ENCODE data around the gene AP1B1.

AP1B1 gene

GRCh38 chr22:29331658-29332300 is 56.6 kb downstream of the AP1B1 start:
- no peak for DNase-seq (ENCODE audit: low read depth)

GRCh38 chr22:29331213-29331612 is 57.2 kb downstream of the AP1B1 start:
- DNase-seq (ENCODE audit: low read depth) = no peak

GRCh38 chr22:29330753-29331152 is 57.6 kb downstream of the AP1B1 start:
- no peak for DNase-seq (ENCODE audit: low read depth)

- no peak for DNase-seq (ENCODE audit: low read depth)
Observed at GRCh38 chr22:29330291-29330690, 58.1 kb downstream of the AP1B1 start.

GRCh38 chr22:29329581-29329980 is 58.8 kb downstream of the AP1B1 start:
- DNase-seq (ENCODE audit: low read depth) = no peak

- DNase-seq (ENCODE audit: low read depth) = no peak
Observed at GRCh38 chr22:29328566-29329500, 59.5 kb downstream of the AP1B1 start.

GRCh38 chr22:29328055-29328454 is 60.3 kb downstream of the AP1B1 start:
- no peak for DNase-seq (ENCODE audit: low read depth)

- no peak for DNase-seq (ENCODE audit: low read depth)
Observed at GRCh38 chr22:29327089-29327764, 61.1 kb downstream of the AP1B1 start.

- no peak for DNase-seq (ENCODE audit: low read depth)
Observed at GRCh38 chr22:29326481-29326880, 61.9 kb downstream of the AP1B1 start.

- DNase-seq (ENCODE audit: low read depth) = no peak
Observed at GRCh38 chr22:29325785-29326315, 62.5 kb downstream of the AP1B1 start.

GRCh38 chr22:29325356-29325755 is 63.0 kb downstream of the AP1B1 start:
- no peak for DNase-seq (ENCODE audit: low read depth)

- no peak for DNase-seq (ENCODE audit: low read depth)
Observed at GRCh38 chr22:29323641-29324040, 64.7 kb downstream of the AP1B1 start.

- no peak for DNase-seq (ENCODE audit: low read depth)
Observed at GRCh38 chr22:29320546-29320945, 67.8 kb downstream of the AP1B1 start.

- no peak for DNase-seq (ENCODE audit: low read depth)
Observed at GRCh38 chr22:29319072-29319471, 69.3 kb downstream of the AP1B1 start.

- no peak for DNase-seq (ENCODE audit: low read depth)
Observed at GRCh38 chr22:29317827-29318454, 70.4 kb downstream of the AP1B1 start.

- no peak for DNase-seq (ENCODE audit: low read depth)
Observed at GRCh38 chr22:29316141-29316828, 72.1 kb downstream of the AP1B1 start.

GRCh38 chr22:29315286-29316140 is 72.9 kb downstream of the AP1B1 start, which contains the start of gene RASL10A:
Gene RASL10A (minus strand): TSS chr22:29315697. CDS start chr22:29315246, 451 bp downstream.
- no peak for DNase-seq (ENCODE audit: low read depth)

GRCh38 chr22:29314537-29315285 is 73.7 kb downstream of the AP1B1 start:
- DNase-seq (ENCODE audit: low read depth) = no peak
